Measurements from ENCODE around the gene OGDH. TPM values are rescaled to one million over a fixed set of nuclear protein-coding genes. Genes with fewer than 3 reads are reported as not detected.
A peak's percentile ranks its signal among the peaks of the same experiment; 100 is the strongest.

OGDH gene
- total RNA-seq, 4 donors from 2014 or later, result 74.0 to 160 (median 143) TPM

DNA sequence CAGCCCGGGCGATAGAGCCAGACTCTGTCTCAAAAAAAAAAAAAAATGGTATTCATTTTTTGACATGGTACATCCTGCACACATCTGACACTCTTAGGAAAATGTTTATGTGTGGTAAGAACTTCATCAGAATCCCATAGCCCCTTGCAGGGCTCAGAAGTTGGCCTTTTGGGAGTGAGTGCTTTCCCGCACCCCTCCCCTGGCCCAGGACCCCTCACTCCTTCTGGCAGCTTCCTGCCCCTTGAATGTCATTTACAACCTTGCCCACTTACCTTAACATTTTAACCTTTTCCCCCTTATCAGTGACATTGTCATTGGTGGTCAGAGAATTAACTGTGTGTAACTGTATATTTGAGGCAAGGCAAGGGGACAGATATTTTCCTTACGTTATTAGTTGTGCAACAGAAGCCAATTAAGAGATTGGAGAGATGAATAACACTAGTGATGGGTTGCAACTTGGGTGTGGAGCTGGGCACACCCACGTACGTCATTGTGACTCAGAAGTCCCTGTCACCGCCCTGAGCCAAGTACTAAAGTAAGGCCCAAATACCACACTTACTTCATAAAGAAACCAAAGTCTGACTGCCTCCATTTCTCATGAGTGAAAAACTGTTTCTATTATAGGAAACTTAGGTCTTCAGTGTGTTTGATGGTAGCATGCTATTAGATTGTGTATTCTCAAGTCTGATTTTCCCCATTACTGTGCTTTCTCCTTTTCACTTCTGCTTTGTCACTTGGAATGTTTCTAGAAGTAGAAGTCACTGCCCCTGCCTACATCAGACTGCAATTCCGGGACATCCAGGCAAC is 31.6 kb downstream of the OGDH start:
- no peaks in the 10 kb centered on the region for H3K27me3 ChIP-seq
- H3K4me1 ChIP-seq, result peaks cover 52 to 78% (median 70%) of the 10 kb centered on the region in 4 donors
- peak overlapping the region; percentile 87 to 89 (median 88) for H3K27ac ChIP-seq
- intact Hi-C loops (cut with DNase I; ENCODE audit: low total_unique reads), result no loop called here
- H3K36me3 ChIP-seq, result no peaks in the 10 kb centered on the region
- H3K9me3 ChIP-seq, result no peaks in the 10 kb centered on the region
- TF ChIP-seq POLR2A (IDR thresholded peaks at IDR 0.05), result peak; percentile 31
- peak; percentile 64 for TF ChIP-seq EP300 (IDR thresholded peaks at IDR 0.05; ENCODE audit: low read depth)
- no peak for TF ChIP-seq CTCF (IDR thresholded peaks at IDR 0.05)
- peak in 2 of 3 donors; percentile 57 to 68 for TF ChIP-seq POLR2AphosphoS5 (IDR thresholded peaks at IDR 0.05)
- in situ Hi-C loops (cut with MboI; ENCODE audit: low pct_ligation_motif_present in 1 of 4, low pct_unique_long_range_greater_than_20kb in 1 of 4, low sequenced_read_pairs in 3 of 4), result no loop called here
- WGBS, 2 donors (ENCODE audit: low coverage in 1 of 2), result 33 to 58% methylated on average over 3 to 8 of the region's 8 CpGs
- peak; percentile 77 for DNase-seq
- no peak overlapping the region for H3K4me3 ChIP-seq

DNA sequence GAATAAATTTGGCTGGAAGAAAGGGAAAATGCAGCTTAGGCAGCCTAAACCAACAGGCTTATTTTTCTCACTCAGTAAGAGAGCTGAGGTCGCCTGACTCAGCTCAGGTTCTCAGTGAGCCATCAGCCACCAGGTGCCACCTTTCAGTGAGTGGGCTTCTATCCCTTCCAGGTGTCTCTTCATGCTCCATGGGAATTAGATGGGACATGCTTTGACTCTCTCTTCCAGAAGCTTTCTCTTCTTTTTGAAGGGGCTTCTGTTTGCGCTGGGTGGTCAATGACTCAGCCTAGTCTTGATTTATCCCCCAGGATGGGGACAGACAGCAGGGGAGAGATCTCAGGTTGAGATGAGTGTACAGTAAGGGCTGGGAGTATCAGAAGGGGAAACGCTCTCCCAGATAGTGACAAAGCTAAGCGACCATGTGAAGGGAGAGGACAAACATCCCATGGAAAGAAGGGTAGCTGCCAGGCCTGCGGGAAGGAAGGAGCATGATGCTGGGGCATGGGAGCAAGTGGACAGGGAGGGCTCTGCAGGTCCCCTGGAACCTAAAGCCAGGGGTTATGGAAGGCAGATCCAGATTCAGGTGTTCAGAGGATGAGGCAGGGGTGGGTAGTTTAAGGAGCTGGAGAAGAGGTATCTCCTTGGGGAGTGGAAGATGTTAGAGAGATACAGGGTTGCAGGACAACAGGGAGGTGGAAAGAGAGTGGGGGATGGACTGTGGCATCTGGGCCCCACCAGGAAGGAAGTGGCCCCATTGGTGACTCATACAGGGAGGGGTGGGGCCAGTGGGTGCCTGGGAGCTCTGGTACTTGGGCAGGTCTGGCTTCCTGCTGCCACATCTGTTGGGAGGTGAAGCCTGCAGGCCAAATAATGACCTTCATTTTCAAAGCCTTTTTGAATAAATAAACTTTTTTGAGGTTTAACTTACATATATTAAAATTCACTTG is 32.5 kb downstream of the OGDH start:
- no peaks in the 10 kb centered on the region for H3K9me3 ChIP-seq
- in situ Hi-C loops (cut with MboI; ENCODE audit: low pct_ligation_motif_present in 1 of 4, low pct_unique_long_range_greater_than_20kb in 1 of 4, low sequenced_read_pairs in 3 of 4), result no loop called here
- 75 to 93% methylated on average over 2 to 5 of the region's 5 CpGs for WGBS, 2 donors (ENCODE audit: low coverage in 1 of 2)

DNA sequence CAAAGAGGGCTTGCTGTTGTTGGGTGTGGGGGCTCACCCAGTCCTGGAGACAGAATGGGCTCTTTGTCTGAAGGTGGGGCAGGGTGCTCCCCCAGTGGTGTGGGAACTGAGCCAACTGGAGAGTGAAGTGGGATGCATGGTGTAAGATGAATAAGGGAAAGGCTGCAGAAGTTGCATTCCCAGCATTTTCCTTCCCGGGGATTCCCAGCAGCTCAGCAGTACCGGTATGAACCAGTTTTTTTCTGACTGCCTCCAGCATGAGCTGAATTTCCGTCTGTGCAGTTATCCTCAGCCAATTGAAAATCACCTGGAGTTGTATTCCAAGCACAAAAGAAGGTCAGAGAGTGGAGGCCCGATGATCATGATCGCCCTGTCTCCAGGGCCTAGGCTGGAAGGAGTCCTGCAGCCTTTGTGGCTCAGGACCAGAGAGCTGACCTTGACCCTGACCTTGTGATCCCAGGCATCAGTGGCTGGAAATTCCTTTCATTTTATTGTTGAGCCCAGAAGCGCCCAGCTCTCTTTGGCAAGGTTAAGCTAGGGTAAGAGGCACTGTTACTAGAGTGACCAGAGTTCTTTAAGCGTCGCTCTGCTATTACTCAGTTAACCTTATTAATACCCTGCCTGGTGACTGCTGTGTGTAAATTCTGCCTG is 33.4 kb downstream of the OGDH start:
- TF ChIP-seq POLR2AphosphoS5 (IDR thresholded peaks at IDR 0.05) (no peak), POLR2A (IDR thresholded peaks at IDR 0.05) (no peak), EP300 (IDR thresholded peaks at IDR 0.05; ENCODE audit: low read depth) (no peak), CTCF (IDR thresholded peaks at IDR 0.05) (no peak)
- no peak overlapping the region for H3K4me3 ChIP-seq
- intact Hi-C loops (cut with DNase I; ENCODE audit: low total_unique reads) (no loop called here), in situ Hi-C loops (cut with MboI; ENCODE audit: low pct_ligation_motif_present in 1 of 4, low pct_unique_long_range_greater_than_20kb in 1 of 4, low sequenced_read_pairs in 3 of 4) (loop anchor here in 1 of 4 donors (10.0 kb wide), 1 partner anchor 45 kb away; no protein-coding TSS in a partner anchor)
- peaks cover 0 to 7% (median 0%) of the 10 kb centered on the region in 4 donors for H3K36me3 ChIP-seq
- no peak for DNase-seq
- H3K9me3 ChIP-seq, result no peaks in the 10 kb centered on the region
- H3K27ac ChIP-seq, result peak overlapping the region; percentile 87 to 89 (median 88)
- H3K27me3 ChIP-seq, result no peaks in the 10 kb centered on the region
- WGBS, 2 donors (ENCODE audit: low coverage in 1 of 2), result 33 to 58% methylated on average over 3 to 8 of the region's 8 CpGs
- H3K4me1 ChIP-seq, result peaks cover 34 to 60% (median 52%) of the 10 kb centered on the region in 4 donors

More for the DNA sequence above, 32.5 kb downstream of the OGDH start:
- DNase-seq, result peak; percentile 88
- TF ChIP-seq POLR2AphosphoS5 (IDR thresholded peaks at IDR 0.05) (peak; percentile 24 to 68 (median 53)), POLR2A (IDR thresholded peaks at IDR 0.05) (no peak)
- intact Hi-C loops (cut with DNase I; ENCODE audit: low total_unique reads), result no loop called here
- no peak overlapping the region for H3K4me3 ChIP-seq
- peak overlapping the region; percentile 87 to 89 (median 88) for H3K27ac ChIP-seq
- H3K4me1 ChIP-seq, result peaks cover 43 to 70% (median 61%) of the 10 kb centered on the region in 4 donors
- no peaks in the 10 kb centered on the region for H3K27me3 ChIP-seq
- peaks cover 0 to 7% (median 0%) of the 10 kb centered on the region in 4 donors for H3K36me3 ChIP-seq

- Histone ChIP-seq H3K36me3 (peaks cover 0 to 18% (median 4%) of the 10 kb centered on the region in 4 donors), H3K9me3 (no peaks in the 10 kb centered on the region), H3K4me1 (peaks cover 21 to 26% (median 23%) of the 10 kb centered on the region in 4 donors), H3K27me3 (no peaks in the 10 kb centered on the region), H3K4me3 (no peak overlapping the region), H3K27ac (no peak overlapping the region)
- 95% methylated on average over 1 of the region's 1 CpG; no CpG with 5 or more reads in 1 of the 2 donors for WGBS, 2 donors (ENCODE audit: low coverage in 1 of 2)
- in situ Hi-C loops (cut with MboI; ENCODE audit: low pct_ligation_motif_present in 1 of 4, low pct_unique_long_range_greater_than_20kb in 1 of 4, low sequenced_read_pairs in 3 of 4) (loop anchor here in 1 of 4 donors (10.0 kb wide), 1 partner anchor 48 kb away; no protein-coding TSS in a partner anchor), intact Hi-C loops (cut with DNase I; ENCODE audit: low total_unique reads) (no loop called here)
- DNase-seq, result no peak
- no peak for TF ChIP-seq POLR2AphosphoS5 (IDR thresholded peaks at IDR 0.05)
- no peak for TF ChIP-seq CTCF (IDR thresholded peaks at IDR 0.05)
Observed at GRCh38 chr7:44643206-44643605, 36.8 kb downstream of the OGDH start.

Measured in transverse colon (tissue), 4 donors.